GM12873 (cell line): ENCODE measurements around the gene CFAP77.

Source experiments
- CTCF ChIP-seq: IDR thresholded peaks from 2 replicates; pipeline ENCODE4 v1.5.1; 2012; ENCODE audit warnings: low read depth, mild to moderate bottlenecking, moderate library complexity, low read length, control low read depth; ENCODE audit not compliant: insufficient read depth; ENCODE audit errors: missing control alignments

Gene CFAP77

GRCh38 chr9:132465131-132465635 is 55.2 kb downstream of the CFAP77 start:
- TF ChIP-seq CTCF = no peak

GRCh38 chr9:132472199-132472598 is 62.2 kb downstream of the CFAP77 start:
- TF ChIP-seq CTCF = no peak

GRCh38 chr9:132472599-132472998 is 62.6 kb downstream of the CFAP77 start:
- no peak for TF ChIP-seq CTCF

GRCh38 chr9:132474253-132474652 is 64.2 kb downstream of the CFAP77 start:
- no peak for TF ChIP-seq CTCF

GRCh38 chr9:132478353-132479050 is 68.5 kb downstream of the CFAP77 start:
- no peak for TF ChIP-seq CTCF

- TF ChIP-seq CTCF = no peak
Observed at GRCh38 chr9:132479733-132480132, 69.7 kb downstream of the CFAP77 start.

GRCh38 chr9:132481053-132481849 is 71.2 kb downstream of the CFAP77 start:
- TF ChIP-seq CTCF = no peak
